Kidney (tissue), 14 donors: ENCODE results near the gene STK31. TPM values are rescaled to one million over a fixed set of nuclear protein-coding genes. Genes with fewer than 3 reads are reported as not detected.
"Not testable (repeated sequence)": the region's sequence is repeated elsewhere in the genome, so short reads cannot be mapped to it uniquely, and the experiment has no call there.

Source experiments
- DNase-seq, 5 donors: peaks; one replicate each; pipeline ENCODE4 v3.0.0-alpha.2; 2013 to 2020
- FAIRE-seq: peaks from 2 replicates; lab custom pipeline; 2012; peaks lifted over from hg19 to GRCh38; lab: Jason Lieb, UNC
- H3K27ac ChIP-seq, 2 donors: one replicate each; pipeline ENCODE4 v1.7.0; 2013; ENCODE audit warnings: low read depth in 2 of 2, low read length in 2 of 2, inconsistent platforms in 1 of 2
- H3K27me3 ChIP-seq: one replicate; pipeline ENCODE4 v1.7.1; 2013; ENCODE audit warnings: low read length, inconsistent platforms; ENCODE audit not compliant: control insufficient read depth, insufficient read depth
- H3K36me3 ChIP-seq, 3 donors: one replicate each; pipeline versions ENCODE4 v1.7.0 to v1.7.1; 2013; ENCODE audit warnings: low read length in 3 of 3, control low read depth in 1 of 3, inconsistent platforms in 1 of 3; ENCODE audit not compliant: insufficient read depth in 3 of 3, control insufficient read depth in 2 of 3
- H3K4me1 ChIP-seq, 3 donors: one replicate each; pipeline versions ENCODE4 v1.7.0 to v1.7.1; 2013; ENCODE audit warnings: low read length in 3 of 3, inconsistent platforms in 1 of 3, low read depth in 1 of 3; ENCODE audit not compliant: control insufficient read depth in 2 of 3, insufficient read depth in 2 of 3
- H3K4me3 ChIP-seq, 3 donors: one replicate each; pipeline versions ENCODE4 v1.7.0 to v1.8.1; 2013; ENCODE audit warnings: low read length in 3 of 3, control low read depth in 1 of 3, inconsistent platforms in 1 of 3
- H3K9ac ChIP-seq, 3 donors: one replicate each; pipeline versions ENCODE4 v1.7.0 to v1.7.1; 2013; ENCODE audit warnings: low read length in 3 of 3, control low read depth in 1 of 3, inconsistent platforms in 1 of 3
- H3K9me3 ChIP-seq, 3 donors: one replicate each; pipeline versions ENCODE4 v1.7.0 to v1.7.1; 2013; ENCODE audit warnings: low read length in 3 of 3, control low read depth in 1 of 3, inconsistent platforms in 1 of 3; ENCODE audit not compliant: control insufficient read depth in 2 of 3, insufficient read depth in 1 of 3
- CTCF ChIP-seq: IDR thresholded peaks from 3 replicates; pipeline ENCODE4 v1.5.1; 2012; ENCODE audit warnings: mild to moderate bottlenecking, moderate library complexity, borderline replicate concordance; ENCODE audit not compliant: insufficient read depth; ENCODE audit errors: extremely low read depth
- intact Hi-C: fragments of 100-400 bp; cut with DNase I; formaldehyde crosslinking; loops from one replicate; pipeline ENCODE4 v1.11.1; 2022
- polyA plus RNA-seq: library from polyadenylated mRNA; stranded (reverse); fragments of 350-450 nt; fragmentation: Illumina TruSeq; extraction: RNeasy Lipid Tissue Mini Kit (QIAGEN cat#74804); gene quantifications from one replicate; pipeline ENCODE4 v1.2.3, GENCODE V29; 2014; ENCODE audit warnings: low read depth, low replicate concordance; ENCODE audit not compliant: insufficient read depth
- total RNA-seq: library from RNA; stranded (reverse); fragmentation: NEBNext Ultra II Directional; extraction: Animal tissue kit (Norgen Biotek cat#: 25700); gene quantifications from one replicate; pipeline ENCODE4 v1.2.1, GENCODE V29; 2021
- donor health status: control.
- donor health status: control.
- donor health status: control.
- donor health status: control.
- donor health status: control.
- donor health status: DM: yes; HTN: yes; CAD: no.
- donor health status: Normal renal cell carcinoma (clear cell type).

STK31 gene
- total and polyA plus RNA-seq, 2 donors from 2014 or later, result 0.15 to 0.44 TPM

- intact Hi-C loops, result no loop called here
- Histone ChIP-seq H3K9me3 (no peaks in the 10 kb centered on the region), H3K4me1 (no peaks in the 10 kb centered on the region), H3K4me3 (no peak overlapping the region), H3K36me3 (no peaks in the 10 kb centered on the region), H3K27me3 (no peaks in the 10 kb centered on the region), H3K9ac (no peak overlapping the region), H3K27ac (no peak overlapping the region)
- FAIRE-seq, result no peak
- no peak for DNase-seq
- TF ChIP-seq CTCF, result no peak
Observed at GRCh38 chr7:23767514-23767913, 57.5 kb downstream of the STK31 start.

GRCh38 chr7:23768022-23768421 is 58.0 kb downstream of the STK31 start:
- Histone ChIP-seq H3K9ac (no peak overlapping the region), H3K27ac (no peak overlapping the region), H3K4me3 (no peak overlapping the region), H3K36me3 (no peaks in the 10 kb centered on the region), H3K4me1 (no peaks in the 10 kb centered on the region), H3K27me3 (no peaks in the 10 kb centered on the region), H3K9me3 (no peaks in the 10 kb centered on the region)
- no peak for TF ChIP-seq CTCF
- intact Hi-C loops, result no loop called here
- DNase-seq (no peak), FAIRE-seq (no peak)

GRCh38 chr7:23779185-23779800 is 69.3 kb downstream of the STK31 start:
- intact Hi-C loops, DNase-seq, FAIRE-seq, H3K4me1 ChIP-seq, H3K36me3 ChIP-seq, H3K4me3 ChIP-seq, H3K27ac ChIP-seq, H3K9me3 ChIP-seq, H3K27me3 ChIP-seq, H3K9ac ChIP-seq: not testable (repeated sequence)

- intact Hi-C loops, result no loop called here
- H3K27me3 ChIP-seq, result no peaks in the 10 kb centered on the region
- no peak for FAIRE-seq
Observed at GRCh38 chr7:23783115-23783514, 73.1 kb downstream of the STK31 start.

More at GRCh38 chr7:23783115-23783514, 73.1 kb downstream of the STK31 start:
- H3K36me3 ChIP-seq, result no peaks in the 10 kb centered on the region
- no peak for DNase-seq
- no peaks in the 10 kb centered on the region for H3K4me1 ChIP-seq
- no peak overlapping the region for H3K9ac ChIP-seq
- no peak overlapping the region for H3K4me3 ChIP-seq
- no peaks in the 10 kb centered on the region for H3K9me3 ChIP-seq
- TF ChIP-seq CTCF, result no peak
- no peak overlapping the region for H3K27ac ChIP-seq
